GM18909 (cell line): ENCODE results near the gene OSBPL8.
"Not testable (repeated sequence)": the region's sequence is repeated elsewhere in the genome, so short reads cannot be mapped to it uniquely, and the experiment has no call there.

Experiments used
- ATAC-seq: cut with Tn5 transposase; IDR thresholded peaks from one replicate; pipeline ENCODE4 v1.9.1; 2021; ENCODE audit warnings: mild to moderate bottlenecking; ENCODE audit not compliant: unreplicated experiment, poor library complexity

The OSBPL8 gene

GRCh38 chr12:76375939-76376338, 183.6 kb downstream of the OSBPL8 start:
- ATAC-seq = no peak

GRCh38 chr12:76375470-76375869, 184.1 kb downstream of the OSBPL8 start:
- no peak for ATAC-seq

- ATAC-seq = no peak
Observed at GRCh38 chr12:76374386-76375020, 185.1 kb downstream of the OSBPL8 start.

GRCh38 chr12:76368230-76368629, 191.3 kb downstream of the OSBPL8 start:
- ATAC-seq = no peak

GRCh38 chr12:76366163-76366562, 193.4 kb downstream of the OSBPL8 start:
- ATAC-seq = no peak

GRCh38 chr12:76364131-76364530, 195.4 kb downstream of the OSBPL8 start:
- ATAC-seq = not testable (repeated sequence)

GRCh38 chr12:76360316-76360715, 199.3 kb downstream of the OSBPL8 start:
- ATAC-seq = no peak

- ATAC-seq = no peak
Observed at GRCh38 chr12:76356071-76356470, 203.5 kb downstream of the OSBPL8 start.

- ATAC-seq = peak; percentile 98
Observed at GRCh38 chr12:76348079-76348901, 211.3 kb downstream of the OSBPL8 start, which contains the start of gene BBS10. TSS of gene BBS10 (minus strand) at chr12:76348415. CDS start at chr12:76348358, 57 bp downstream.

GRCh38 chr12:76346798-76347420, 212.7 kb downstream of the OSBPL8 start:
- ATAC-seq = peak; percentile 29

GRCh38 chr12:76346236-76346635, 213.3 kb downstream of the OSBPL8 start:
- ATAC-seq = no peak

- ATAC-seq = no peak
Observed at GRCh38 chr12:76345569-76345968, 214.0 kb downstream of the OSBPL8 start.

- no peak for ATAC-seq
Observed at GRCh38 chr12:76341436-76342030, 218.0 kb downstream of the OSBPL8 start.

GRCh38 chr12:76340680-76341435, 218.7 kb downstream of the OSBPL8 start:
- ATAC-seq = no peak

GRCh38 chr12:76337583-76337982, 222.0 kb downstream of the OSBPL8 start:
- ATAC-seq = no peak

GRCh38 chr12:76332606-76333005, 227.0 kb downstream of the OSBPL8 start:
- no peak for ATAC-seq

- no peak for ATAC-seq
Observed at GRCh38 chr12:76329606-76330005, 230.0 kb downstream of the OSBPL8 start.

GRCh38 chr12:76329159-76329558, 230.4 kb downstream of the OSBPL8 start:
- no peak for ATAC-seq

GRCh38 chr12:76319595-76320319, 239.8 kb downstream of the OSBPL8 start:
- ATAC-seq = not testable (repeated sequence)
